Stimulated activated CD4-positive, alpha-beta T cell treated with anti-CD3 and anti-CD28 coated beads, TNF-alpha, amount 100 ng/mL, for 4 hours (primary cell): ENCODE data around the gene MEG3.
"Not testable (repeated sequence)": the region's sequence is repeated elsewhere in the genome, so short reads cannot be mapped to it uniquely, and the experiment has no call there.

Experiments used
- DNase-seq, 3 experiments: peaks; one replicate each; pipeline ENCODE4 v3.0.0-alpha.2; 2020; ENCODE audit warnings: low read depth in 3 of 3

MEG3 gene

GRCh38 chr14:100788942-100789341 lies 37.0 kb upstream of the MEG3 start:
- DNase-seq, result no peak

- no peak for DNase-seq
These were observed 36.2 kb upstream of the MEG3 start for GRCh38 chr14:100789460-100790417.

GRCh38 chr14:100790502-100791347 lies 35.2 kb upstream of the MEG3 start:
- DNase-seq, result no peak

- DNase-seq, result no peak
These were observed 34.6 kb upstream of the MEG3 start for GRCh38 chr14:100791348-100791735.

GRCh38 chr14:100791995-100792394 lies 33.9 kb upstream of the MEG3 start:
- no peak for DNase-seq

DNA sequence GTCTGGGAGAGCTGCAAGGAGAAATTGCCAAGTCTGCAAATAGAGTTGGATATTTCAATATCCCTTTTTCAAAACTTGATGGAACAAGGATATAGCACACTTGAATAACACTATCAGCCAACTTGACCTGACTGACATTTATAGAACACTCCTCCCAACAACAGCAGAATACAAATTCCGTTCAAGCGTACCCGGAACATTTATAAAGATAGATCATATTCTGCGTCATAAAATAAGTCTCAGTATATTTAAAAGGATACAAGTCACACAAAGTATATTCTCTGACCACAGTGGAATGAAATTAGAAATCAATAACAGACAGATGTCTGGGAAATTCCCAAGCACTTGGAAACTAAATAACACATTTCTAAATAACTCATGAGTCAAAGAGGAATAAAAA lies 29.0 kb upstream of the MEG3 start:
- DNase-seq, result no peak

GRCh38 chr14:100800041-100800440 lies 25.9 kb upstream of the MEG3 start:
- DNase-seq, result no peak

DNA sequence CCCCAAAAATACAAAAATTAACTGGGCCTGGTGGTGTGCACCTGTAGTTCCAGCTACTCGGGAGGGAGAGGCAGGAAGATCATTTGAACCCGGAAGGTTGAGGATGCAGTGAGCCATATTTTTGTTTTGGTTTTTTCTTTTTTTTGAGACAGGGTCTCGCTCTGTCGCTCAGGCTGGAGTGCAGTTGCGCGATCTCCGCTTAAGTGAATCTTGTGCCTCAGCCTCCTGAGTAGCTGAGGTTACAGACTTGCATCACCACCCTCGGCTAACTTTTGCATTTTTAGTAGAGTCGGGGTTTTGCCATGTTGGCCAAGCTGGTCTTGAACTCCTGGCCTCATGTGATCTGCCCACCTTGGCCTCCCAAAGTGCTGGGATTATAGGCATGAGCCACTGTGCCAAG lies 24.5 kb upstream of the MEG3 start:
- DNase-seq, result not testable (repeated sequence)

DNA sequence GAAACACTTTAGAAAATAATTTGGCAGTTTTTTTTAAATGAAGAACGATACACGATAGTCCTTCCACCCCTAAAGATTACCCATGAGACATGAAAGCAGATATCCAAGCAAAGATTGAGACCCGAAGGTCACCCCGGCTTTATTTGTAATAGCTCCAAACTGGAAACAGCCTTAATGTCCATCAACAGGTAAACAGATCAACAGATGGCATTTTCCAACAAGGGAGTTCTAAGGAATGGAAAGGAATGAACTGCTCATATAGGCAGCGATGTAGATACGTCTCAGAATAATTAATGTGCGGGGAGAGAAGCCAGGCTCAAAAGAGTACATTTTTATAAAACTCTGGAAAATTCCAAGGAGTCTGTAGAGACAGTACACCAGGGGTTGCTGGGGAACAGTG lies 23.7 kb upstream of the MEG3 start:
- DNase-seq, result no peak

- DNase-seq, result no peak
These were observed 23.2 kb upstream of the MEG3 start for GRCh38 chr14:100802766-100803165.

- no peak for DNase-seq
These were observed 22.7 kb upstream of the MEG3 start for GRCh38 chr14:100803226-100803625.

DNA sequence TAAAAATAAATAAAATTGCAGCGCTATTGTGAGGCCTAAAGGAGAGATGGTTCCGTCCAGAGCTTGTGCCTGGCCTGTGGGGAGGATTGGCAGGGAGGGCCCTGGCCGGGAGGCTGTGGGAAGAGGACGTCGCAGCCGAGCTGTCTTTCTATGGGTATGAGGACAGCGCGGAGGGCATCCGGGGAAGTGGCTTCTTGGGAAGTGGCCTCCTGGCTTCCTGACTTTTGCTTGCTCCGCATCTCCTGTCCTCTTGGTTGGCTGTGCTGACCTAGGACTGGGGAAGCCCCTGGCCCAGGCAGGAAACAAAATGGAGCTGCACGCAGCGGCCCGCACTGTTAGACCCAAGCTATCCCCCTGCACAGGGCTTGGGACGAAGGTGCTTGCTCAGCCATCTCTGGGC lies 22.2 kb upstream of the MEG3 start:
- DNase-seq, result no peak

DNA sequence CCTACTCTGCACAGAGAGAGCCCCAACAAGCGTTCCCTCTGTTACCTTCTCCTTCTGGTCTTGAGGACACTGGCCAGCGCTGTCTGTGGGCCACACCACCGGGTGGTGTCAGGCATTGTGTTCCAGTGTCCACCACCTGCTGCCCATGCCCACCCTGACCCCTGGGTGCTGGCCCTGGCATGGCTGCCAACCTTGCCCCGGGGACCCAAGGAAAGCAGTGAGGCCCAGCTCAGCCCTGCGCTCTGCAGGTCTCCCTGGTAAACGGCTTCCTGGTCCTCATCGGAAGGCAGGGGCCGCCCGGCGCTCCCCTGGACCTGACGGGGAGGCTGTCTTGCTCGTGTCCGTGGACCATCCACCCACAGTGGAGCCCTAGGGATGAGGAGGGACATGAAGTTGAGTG lies 21.8 kb upstream of the MEG3 start:
- no peak for DNase-seq

DNA sequence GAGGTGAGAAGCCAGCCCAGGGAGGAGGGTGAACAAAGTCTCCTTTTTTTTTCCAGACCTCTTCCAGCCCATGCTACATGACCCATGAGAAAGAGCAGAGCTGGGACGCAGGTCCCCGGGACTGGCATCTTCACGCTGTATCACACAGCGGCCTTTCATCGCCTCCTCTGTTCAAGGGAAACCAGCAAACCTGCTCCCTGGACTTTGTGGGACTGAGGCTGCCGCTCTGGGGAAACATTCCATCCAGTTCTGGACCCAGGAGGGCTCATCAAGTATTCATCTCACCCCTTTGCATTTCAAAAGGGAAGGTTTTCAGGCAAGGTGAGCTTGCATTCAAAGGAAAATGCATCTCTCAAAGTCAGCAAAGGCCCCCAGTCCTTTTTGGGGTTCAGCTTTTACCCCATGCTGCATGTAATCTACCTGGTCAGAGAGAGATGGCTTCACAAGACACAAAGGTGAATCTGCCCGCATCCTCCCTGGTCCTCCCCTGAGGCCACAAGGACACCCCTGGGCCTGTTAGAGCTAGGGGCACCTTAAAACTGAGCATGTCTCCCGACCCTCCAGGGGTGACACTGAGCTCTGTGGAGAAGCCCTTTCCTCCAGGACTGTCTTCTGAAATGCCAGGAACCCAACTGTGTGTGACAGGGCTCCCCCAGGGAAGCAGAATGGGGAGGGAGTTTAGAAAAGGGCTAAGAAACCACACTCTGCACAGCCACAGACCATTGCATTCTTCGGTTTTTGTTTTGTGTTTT lies 21.2 kb upstream of the MEG3 start:
- no peak for DNase-seq

DNA sequence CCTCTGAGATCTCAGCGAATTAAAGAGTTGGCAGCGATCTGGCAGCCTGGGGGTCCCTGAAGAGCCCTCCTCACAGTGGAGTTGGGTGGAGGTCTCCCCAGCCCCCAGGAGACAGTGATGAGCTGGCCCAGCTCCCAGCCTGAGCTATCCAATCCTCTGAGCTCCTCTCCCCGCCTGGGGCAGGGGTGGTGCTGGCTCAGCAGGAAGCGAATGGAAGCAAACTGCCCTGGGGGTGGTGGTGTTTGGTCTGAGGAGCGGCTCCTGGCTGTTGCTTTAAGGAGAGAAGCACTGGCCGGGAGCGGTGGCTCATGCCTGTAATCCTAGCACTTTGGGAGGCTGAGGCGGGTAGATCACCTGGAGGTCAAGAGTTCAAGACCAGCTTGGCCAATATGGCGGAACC lies 19.5 kb upstream of the MEG3 start:
- no peak for DNase-seq

- DNase-seq, result no peak
These were observed 18.4 kb upstream of the MEG3 start for GRCh38 chr14:100807496-100807895.

- DNase-seq, result no peak
These were observed 17.8 kb upstream of the MEG3 start for GRCh38 chr14:100807979-100808734.

DNA sequence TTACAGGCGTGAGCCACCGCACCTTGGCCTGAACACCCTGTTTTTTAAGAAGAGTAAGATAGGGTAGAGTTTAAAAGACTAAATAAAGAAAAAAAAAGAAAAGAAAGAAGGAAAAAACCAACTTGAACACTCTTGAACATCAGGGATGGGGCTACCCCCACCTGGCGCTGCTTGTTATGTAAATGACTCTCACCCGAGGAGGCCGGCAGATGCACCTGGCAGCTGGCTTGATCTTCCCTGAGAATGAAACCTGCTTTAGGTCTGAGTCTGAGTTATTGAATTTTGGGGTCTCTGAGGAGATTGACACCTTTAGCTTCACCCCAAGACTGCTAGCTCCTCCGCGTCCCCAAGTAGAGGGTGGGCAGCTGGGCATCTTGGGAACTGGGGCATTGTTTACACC lies 15.5 kb upstream of the MEG3 start:
- no peak for DNase-seq

- no peak for DNase-seq
These were observed 15.0 kb upstream of the MEG3 start for GRCh38 chr14:100810861-100811461.

GRCh38 chr14:100813291-100813690 lies 12.6 kb upstream of the MEG3 start:
- no peak for DNase-seq
